HK-2 (cell line): Measurements from ENCODE around the gene ACTN4.

Experiments used
- DNase-seq: peaks from one replicate; pipeline ENCODE4 v3.0.0-alpha.2; 2018; ENCODE audit not compliant: unreplicated experiment

The ACTN4 gene

GRCh38 chr19:38709671-38710415 lies 62.4 kb downstream of the ACTN4 start:
- no peak for DNase-seq

GRCh38 chr19:38710416-38710702 lies 62.9 kb downstream of the ACTN4 start:
- DNase-seq = no peak

GRCh38 chr19:38710928-38711725 lies 63.7 kb downstream of the ACTN4 start:
- no peak for DNase-seq

GRCh38 chr19:38711726-38712153 lies 64.3 kb downstream of the ACTN4 start:
- peak; percentile 95 for DNase-seq

- DNase-seq = no peak
Measured at GRCh38 chr19:38712161-38712748, 64.8 kb downstream of the ACTN4 start.

GRCh38 chr19:38713227-38713649 lies 65.8 kb downstream of the ACTN4 start:
- no peak for DNase-seq

- no peak for DNase-seq
Measured at GRCh38 chr19:38713865-38714264, 66.4 kb downstream of the ACTN4 start.

- no peak for DNase-seq
Measured at GRCh38 chr19:38714354-38714778, 66.9 kb downstream of the ACTN4 start.

GRCh38 chr19:38715555-38715954 lies 68.1 kb downstream of the ACTN4 start:
- no peak for DNase-seq

- no peak for DNase-seq
Measured at GRCh38 chr19:38717051-38717450, 69.6 kb downstream of the ACTN4 start.

GRCh38 chr19:38717855-38718254 lies 70.4 kb downstream of the ACTN4 start:
- no peak for DNase-seq

- peak; percentile 42 for DNase-seq
Measured at GRCh38 chr19:38718747-38719543, 71.5 kb downstream of the ACTN4 start.

GRCh38 chr19:38719761-38720558 lies 72.5 kb downstream of the ACTN4 start:
- DNase-seq = no peak

GRCh38 chr19:38720559-38721236 lies 73.2 kb downstream of the ACTN4 start:
- DNase-seq = no peak

- DNase-seq = no peak
Measured at GRCh38 chr19:38721496-38721895, 74.0 kb downstream of the ACTN4 start.

GRCh38 chr19:38721979-38722773 lies 74.7 kb downstream of the ACTN4 start:
- no peak for DNase-seq

- no peak for DNase-seq
Measured at GRCh38 chr19:38722947-38723605, 75.6 kb downstream of the ACTN4 start.

GRCh38 chr19:38723606-38723965 lies 76.1 kb downstream of the ACTN4 start:
- no peak for DNase-seq
